Measurements from ENCODE around the gene AAK1. TPM values are rescaled to one million over a fixed set of nuclear protein-coding genes. Genes with fewer than 3 reads are reported as not detected.
A peak's percentile ranks its signal among the peaks of the same experiment; 100 is the strongest.

The AAK1 gene
- total RNA-seq, 1 donor from 2014 or later: 68.2 TPM

GRCh38 chr2:69495861-69496260, 147.7 kb downstream of the AAK1 start:
- peaks cover 14% of the 10 kb centered on the region for H3K4me1 Mint-ChIP-seq (ENCODE audit: low read depth, unreplicated experiment)
- peaks cover 1% of the 10 kb centered on the region for H3K27me3 Mint-ChIP-seq (ENCODE audit: unreplicated experiment)
- H3K4me3 Mint-ChIP-seq (ENCODE audit: unreplicated experiment): no peak overlapping the region
- H3K9me3 Mint-ChIP-seq (ENCODE audit: unreplicated experiment): peaks cover 4% of the 10 kb centered on the region
- no peak for DNase-seq
- no peak overlapping the region for H3K27ac Mint-ChIP-seq (ENCODE audit: unreplicated experiment)
- no peaks in the 10 kb centered on the region for H3K36me3 Mint-ChIP-seq (ENCODE audit: unreplicated experiment)
- TF ChIP-seq CTCF (IDR thresholded peaks at IDR 0.05; ENCODE audit: partially characterized antibody, unreplicated experiment): no peak

DNA sequence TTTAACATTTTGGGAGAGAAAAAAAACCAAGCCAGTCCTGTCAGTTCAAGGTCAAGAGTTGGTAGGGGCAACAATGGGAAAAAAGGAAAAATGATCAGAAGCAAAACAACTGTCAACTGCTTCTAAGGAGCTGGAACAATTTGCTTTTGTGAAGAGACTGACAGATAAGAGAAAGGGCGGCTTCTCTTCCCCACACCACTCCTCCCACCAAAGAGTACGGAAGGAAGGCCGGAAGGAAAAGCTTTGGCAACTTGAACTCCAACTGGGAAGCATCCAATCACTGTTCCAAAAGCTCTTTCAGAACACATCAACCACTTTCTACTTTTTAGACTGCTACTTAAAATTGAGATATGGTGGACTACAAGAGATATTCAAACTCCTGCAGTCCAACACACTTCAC, 148.5 kb downstream of the AAK1 start:
- Mint-ChIP-seq H3K27me3 (ENCODE audit: unreplicated experiment) (peaks cover 1% of the 10 kb centered on the region), H3K27ac (ENCODE audit: unreplicated experiment) (no peak overlapping the region)

GRCh38 chr2:69494126-69494525, 149.4 kb downstream of the AAK1 start:
- no peak overlapping the region for H3K27ac Mint-ChIP-seq (ENCODE audit: unreplicated experiment)
- no peak for TF ChIP-seq CTCF (IDR thresholded peaks at IDR 0.05; ENCODE audit: partially characterized antibody, unreplicated experiment)

More for the DNA sequence above, 148.5 kb downstream of the AAK1 start:
- TF ChIP-seq CTCF (IDR thresholded peaks at IDR 0.05; ENCODE audit: partially characterized antibody, unreplicated experiment): no peak
- DNase-seq: no peak
- Mint-ChIP-seq H3K9me3 (ENCODE audit: unreplicated experiment) (peaks cover 4% of the 10 kb centered on the region), H3K4me3 (ENCODE audit: unreplicated experiment) (no peak overlapping the region), H3K36me3 (ENCODE audit: unreplicated experiment) (peaks cover 5% of the 10 kb centered on the region), H3K4me1 (ENCODE audit: low read depth, unreplicated experiment) (peaks cover 14% of the 10 kb centered on the region)

GRCh38 chr2:69493268-69493667, 150.3 kb downstream of the AAK1 start:
- Mint-ChIP-seq H3K36me3 (ENCODE audit: unreplicated experiment) (peaks cover 6% of the 10 kb centered on the region), H3K27ac (ENCODE audit: unreplicated experiment) (peak overlapping the region; percentile 54), H3K4me3 (ENCODE audit: unreplicated experiment) (peak overlapping the region; percentile 40), H3K27me3 (ENCODE audit: unreplicated experiment) (peaks cover 1% of the 10 kb centered on the region), H3K4me1 (ENCODE audit: low read depth, unreplicated experiment) (peaks cover 14% of the 10 kb centered on the region), H3K9me3 (ENCODE audit: unreplicated experiment) (no peaks in the 10 kb centered on the region)
- no peak for TF ChIP-seq CTCF (IDR thresholded peaks at IDR 0.05; ENCODE audit: partially characterized antibody, unreplicated experiment)
- peak; percentile 17 for DNase-seq

More at GRCh38 chr2:69494126-69494525, 149.4 kb downstream of the AAK1 start:
- Mint-ChIP-seq H3K27me3 (ENCODE audit: unreplicated experiment) (peaks cover 1% of the 10 kb centered on the region), H3K4me3 (ENCODE audit: unreplicated experiment) (no peak overlapping the region), H3K9me3 (ENCODE audit: unreplicated experiment) (peaks cover 2% of the 10 kb centered on the region), H3K36me3 (ENCODE audit: unreplicated experiment) (peaks cover 6% of the 10 kb centered on the region), H3K4me1 (ENCODE audit: low read depth, unreplicated experiment) (peaks cover 14% of the 10 kb centered on the region)
- no peak for DNase-seq

DNA sequence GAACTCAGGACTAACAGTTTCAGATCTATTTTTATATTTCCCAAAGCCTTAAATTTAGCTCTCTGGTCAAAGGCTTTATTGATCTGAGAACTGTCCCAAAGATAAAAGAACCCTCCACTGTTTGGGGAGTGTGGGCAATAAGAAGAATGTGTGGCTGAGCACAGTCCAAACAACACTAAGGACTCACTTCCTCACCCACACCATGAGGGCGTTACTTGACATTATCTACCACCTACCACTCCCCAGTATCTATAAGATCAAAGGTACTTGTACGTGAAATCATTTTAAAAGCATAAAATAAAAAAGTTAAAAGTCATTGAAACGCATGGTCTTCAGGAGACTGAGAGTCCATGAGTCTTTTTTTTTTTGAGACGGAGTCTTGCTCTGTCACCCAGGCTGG, 151.7 kb downstream of the AAK1 start:
- TF ChIP-seq CTCF (IDR thresholded peaks at IDR 0.05; ENCODE audit: partially characterized antibody, unreplicated experiment): no peak
- Mint-ChIP-seq H3K4me1 (ENCODE audit: low read depth, unreplicated experiment) (peaks cover 14% of the 10 kb centered on the region), H3K36me3 (ENCODE audit: unreplicated experiment) (peaks cover 6% of the 10 kb centered on the region), H3K4me3 (ENCODE audit: unreplicated experiment) (no peak overlapping the region), H3K27me3 (ENCODE audit: unreplicated experiment) (peaks cover 1% of the 10 kb centered on the region), H3K27ac (ENCODE audit: unreplicated experiment) (no peak overlapping the region), H3K9me3 (ENCODE audit: unreplicated experiment) (no peaks in the 10 kb centered on the region)
- no peak for DNase-seq
